HG03521 (cell line): ENCODE results near the gene RANBP9.

ENCODE experiments used
- ATAC-seq: cut with Tn5 transposase; IDR thresholded peaks from one replicate; pipeline ENCODE4 v1.9.1; 2021; ENCODE audit warnings: mild to moderate bottlenecking, moderate library complexity; ENCODE audit not compliant: unreplicated experiment

Gene RANBP9

DNA sequence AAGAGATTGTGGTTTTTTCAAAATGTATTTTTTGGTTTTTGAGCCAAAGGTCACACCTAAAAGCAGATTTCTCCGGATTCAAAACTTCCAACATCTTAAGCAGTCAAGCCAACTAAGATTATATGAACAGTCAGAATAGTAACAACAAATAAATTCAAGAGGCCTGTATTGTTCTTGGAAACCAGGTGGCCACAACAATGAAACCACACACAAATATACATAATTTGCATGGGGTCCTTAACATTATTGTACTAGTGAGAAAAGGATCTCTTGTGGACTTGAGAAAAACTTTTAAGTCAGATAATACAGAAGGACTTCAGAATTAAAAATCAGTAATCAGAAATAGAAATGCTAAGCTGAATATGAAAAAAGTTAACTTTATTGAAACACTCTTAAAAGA lies 55.9 kb downstream of the RANBP9 start:
- ATAC-seq: no peak

- no peak for ATAC-seq
Observed at GRCh38 chr6:13654496-13654895, 57.1 kb downstream of the RANBP9 start.

DNA sequence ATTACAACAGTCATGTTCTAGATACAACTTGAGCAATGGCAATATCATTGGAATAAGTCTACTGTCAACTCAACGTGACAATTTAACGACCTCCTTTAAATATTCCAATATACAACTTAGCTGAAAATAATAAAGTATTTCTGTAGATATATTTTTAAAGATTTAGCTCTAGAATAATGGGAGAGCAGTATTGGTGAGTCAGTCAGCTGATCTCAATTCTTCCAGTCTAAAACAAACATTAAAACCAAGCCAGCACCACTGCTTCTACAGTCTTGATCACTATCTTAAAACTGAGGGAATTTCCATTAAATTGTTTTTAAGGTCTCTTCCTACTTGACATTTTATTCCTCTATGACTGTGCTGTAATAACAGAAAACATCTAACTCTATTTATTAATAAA lies 58.3 kb downstream of the RANBP9 start:
- no peak for ATAC-seq

GRCh38 chr6:13649393-13649792 lies 62.2 kb downstream of the RANBP9 start:
- ATAC-seq: no peak

- no peak for ATAC-seq
Observed at GRCh38 chr6:13648850-13649249, 62.8 kb downstream of the RANBP9 start.

GRCh38 chr6:13643125-13643524 lies 68.5 kb downstream of the RANBP9 start:
- ATAC-seq: no peak

DNA sequence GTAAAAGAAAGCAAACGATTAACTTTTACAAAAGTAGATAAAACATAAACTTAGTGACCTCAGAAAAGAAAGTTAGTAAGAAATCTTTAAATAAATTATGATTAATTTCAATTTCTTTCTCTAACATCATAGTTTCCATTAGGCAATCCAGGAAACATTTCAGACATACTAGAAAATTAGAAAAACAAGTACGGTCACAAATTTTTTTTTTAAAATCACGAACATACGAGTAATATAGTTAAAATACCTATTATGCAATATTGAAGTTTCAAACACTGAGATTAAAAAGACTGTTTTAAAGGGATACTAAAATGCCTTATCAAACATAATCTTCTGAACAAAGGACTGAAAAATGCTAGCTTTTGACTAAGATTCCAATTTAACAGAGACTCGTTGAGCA lies 70.3 kb downstream of the RANBP9 start:
- no peak for ATAC-seq

- ATAC-seq: no peak
Observed at GRCh38 chr6:13638626-13639025, 73.0 kb downstream of the RANBP9 start.

GRCh38 chr6:13638014-13638413 lies 73.6 kb downstream of the RANBP9 start:
- no peak for ATAC-seq

GRCh38 chr6:13635948-13636658 lies 75.5 kb downstream of the RANBP9 start:
- ATAC-seq: no peak

DNA sequence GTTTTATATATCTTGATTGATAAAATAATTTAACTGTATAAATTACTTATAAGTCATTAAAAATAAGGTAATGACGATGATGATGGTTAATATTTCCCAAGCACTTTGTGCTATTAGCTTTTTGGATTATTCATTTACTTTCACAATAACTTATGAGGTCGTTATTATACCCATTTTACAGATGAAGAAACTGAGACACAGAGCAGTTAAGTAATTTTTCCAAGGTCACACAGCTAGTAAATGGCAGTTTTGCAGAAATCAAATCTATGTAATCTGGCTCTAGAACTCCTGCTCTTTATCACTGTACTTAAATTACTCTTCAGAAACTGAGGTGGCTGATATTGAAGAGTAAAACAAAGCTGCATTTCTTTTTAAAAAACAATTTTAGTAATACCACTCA lies 78.3 kb downstream of the RANBP9 start:
- no peak for ATAC-seq

DNA sequence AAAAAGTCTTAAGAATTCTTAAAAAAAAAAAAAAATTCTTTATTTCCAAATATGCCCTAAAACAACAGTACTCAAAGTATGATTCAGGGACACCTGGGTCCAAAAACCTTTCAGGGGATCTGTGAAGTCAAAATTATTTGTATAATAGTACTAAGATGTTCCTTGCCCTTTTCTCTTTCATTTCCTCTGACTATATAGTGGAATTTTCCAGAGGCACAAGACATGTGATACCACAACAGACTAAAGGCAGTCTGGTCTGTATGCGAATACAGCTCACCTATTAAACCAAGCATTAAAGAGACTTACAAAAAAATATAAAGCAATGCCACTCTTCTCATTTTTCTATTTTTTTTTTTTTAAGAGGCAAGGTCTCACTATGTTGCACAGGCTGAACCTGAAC lies 81.1 kb downstream of the RANBP9 start:
- no peak for ATAC-seq

- ATAC-seq: no peak
Observed at GRCh38 chr6:13629459-13630116, 82.0 kb downstream of the RANBP9 start.

- no peak for ATAC-seq
Observed at GRCh38 chr6:13624871-13625288, 86.8 kb downstream of the RANBP9 start.

DNA sequence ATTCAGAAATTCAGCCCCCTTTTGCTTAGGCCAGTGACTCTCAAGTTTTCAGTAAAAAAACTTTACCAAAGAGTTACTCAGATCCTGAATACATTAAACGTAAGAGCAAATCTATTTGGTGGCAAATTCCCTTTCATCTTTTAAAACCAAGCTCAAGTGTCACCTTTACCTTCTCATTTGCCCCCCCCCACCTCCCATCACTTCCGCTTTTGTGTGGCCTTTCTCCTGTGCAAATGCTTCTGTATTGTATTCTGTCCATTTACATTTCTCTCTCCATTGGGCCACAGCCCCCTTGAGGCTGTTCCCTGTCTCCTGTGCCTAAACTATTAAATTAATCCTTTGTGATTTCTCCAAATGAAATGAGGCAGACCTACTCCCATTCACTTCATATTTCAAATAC lies 94.6 kb downstream of the RANBP9 start:
- no peak for ATAC-seq

DNA sequence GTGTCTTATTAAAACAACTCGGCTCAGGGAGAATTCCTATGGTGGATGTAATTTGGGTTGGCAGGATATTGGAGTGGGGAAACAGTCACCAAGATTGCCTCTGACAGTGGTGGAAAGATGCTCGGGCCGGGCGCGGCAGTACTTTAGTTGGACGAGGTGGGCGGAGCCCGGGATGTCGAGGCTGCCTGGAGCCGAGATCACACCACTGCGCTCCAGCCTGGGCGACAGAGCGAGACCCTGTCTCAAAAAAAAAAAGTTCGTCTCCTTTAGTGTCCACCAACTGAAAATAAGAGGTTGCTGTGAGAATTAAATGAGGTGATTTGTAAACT lies 95.9 kb downstream of the RANBP9 start:
- no peak for ATAC-seq

DNA sequence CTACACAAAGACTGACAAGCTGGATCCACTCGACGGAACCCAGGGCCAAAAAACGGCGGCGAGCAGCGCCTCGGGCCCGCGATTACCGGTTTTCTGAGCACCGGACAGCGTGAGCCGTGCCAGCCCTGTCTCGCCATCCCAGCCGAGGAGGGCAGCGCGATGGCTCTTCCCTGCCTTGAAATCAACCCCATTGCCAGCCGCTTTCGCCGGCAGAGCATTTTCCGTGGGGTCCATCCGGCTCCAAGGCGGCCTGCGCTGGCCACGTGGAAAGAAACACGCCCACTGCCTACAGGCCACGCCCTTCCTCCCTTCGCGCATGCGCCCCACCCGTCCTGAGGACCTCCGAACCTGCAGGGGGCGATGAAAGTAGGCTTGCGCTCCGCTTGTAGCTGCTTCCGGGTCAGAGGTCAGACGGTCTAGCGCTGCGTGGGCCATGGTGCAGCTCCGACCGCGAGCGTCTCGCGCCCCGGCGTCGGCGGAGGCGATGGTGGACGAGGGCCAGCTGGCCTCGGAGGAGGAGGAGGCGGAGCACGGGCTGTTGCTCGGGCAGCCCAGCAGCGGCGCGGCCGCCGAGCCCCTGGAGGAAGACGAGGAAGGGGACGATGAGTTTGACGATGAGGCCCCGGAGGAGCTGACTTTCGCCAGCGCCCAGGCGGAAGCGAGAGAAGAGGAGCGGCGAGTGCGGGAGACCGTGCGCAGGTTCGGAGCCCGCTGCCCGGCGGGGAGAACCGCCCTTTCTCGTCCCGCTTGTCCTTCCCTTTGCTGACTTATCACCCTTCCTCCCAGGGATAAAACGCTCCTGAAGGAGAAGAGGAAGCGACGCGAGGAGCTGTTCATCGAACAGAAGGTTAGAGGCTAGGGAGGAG lies 96.5 kb downstream of the RANBP9 start, which contains the start of gene NOL7:
Gene NOL7 (plus strand): TSS at position 410 of the 866 bp plus-strand sequence. CDS start 24 bp downstream, at position 434.
- ATAC-seq: peak; percentile 92

DNA sequence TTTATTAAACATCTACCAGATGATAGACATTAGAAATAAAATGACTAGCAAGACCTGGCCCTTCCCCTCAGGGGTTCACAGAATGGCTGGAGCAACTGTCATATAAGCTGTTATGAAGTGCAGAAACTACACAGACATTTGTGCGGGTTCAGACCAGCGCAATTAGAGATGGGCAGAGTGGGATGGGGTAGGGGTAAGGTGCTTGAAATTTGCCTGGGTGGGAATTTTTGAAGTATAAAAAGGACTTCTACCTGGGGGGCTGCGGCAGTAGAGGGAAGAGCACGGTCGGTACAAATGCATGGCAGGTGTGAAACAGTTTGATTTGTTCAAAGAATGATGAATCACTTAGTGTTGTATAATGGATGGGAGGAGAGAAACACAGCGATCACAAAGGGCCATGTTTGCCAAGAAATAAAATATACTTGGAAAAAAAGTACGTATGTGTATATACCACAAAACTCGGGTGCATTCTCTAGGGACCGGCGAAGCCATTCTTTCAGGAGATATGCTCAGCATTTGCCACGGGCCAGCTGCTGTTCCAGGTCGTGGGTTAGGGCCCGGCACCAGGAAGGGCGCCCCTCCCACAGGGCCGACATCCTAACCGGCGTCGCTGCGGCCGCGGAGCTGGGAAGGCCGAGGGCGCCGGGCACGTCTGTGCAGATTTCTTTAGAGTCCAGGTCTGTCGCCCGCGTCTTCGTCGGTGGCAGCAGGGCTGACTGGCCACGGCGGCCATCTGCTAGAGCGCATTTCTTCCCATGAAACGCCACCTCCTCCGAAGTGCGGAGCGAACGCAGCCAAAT lies 97.3 kb downstream of the RANBP9 start:
- peak; percentile 28 for ATAC-seq

- ATAC-seq: no peak
Observed at GRCh38 chr6:13613029-13613594, 98.5 kb downstream of the RANBP9 start.

DNA sequence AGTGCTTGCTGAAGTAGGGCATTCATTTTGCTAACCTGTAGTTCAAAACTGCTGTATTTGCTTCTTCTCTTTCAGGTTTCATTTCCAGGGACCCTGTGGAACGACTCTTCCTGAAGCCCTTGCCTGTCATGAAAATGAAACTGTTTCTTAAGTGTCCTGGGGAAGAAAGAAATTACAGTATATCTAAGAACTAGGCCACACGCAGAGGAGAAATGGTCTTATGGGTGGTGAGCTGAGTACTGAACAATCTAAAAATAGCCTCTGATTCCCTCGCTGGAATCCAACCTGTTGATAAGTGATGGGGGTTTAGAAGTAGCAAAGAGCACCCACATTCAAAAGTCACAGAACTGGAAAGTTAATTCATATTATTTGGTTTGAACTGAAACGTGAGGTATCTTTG lies 99.9 kb downstream of the RANBP9 start:
- no peak for ATAC-seq

- no peak for ATAC-seq
Observed at GRCh38 chr6:13605634-13606033, 106.0 kb downstream of the RANBP9 start.
